DOHH2 (cell line): ENCODE results near the gene TMEM176B.

Source experiments
- EZH2phosphoT487 ChIP-seq: fragments of 200-600 bp; sonication (generic); IDR thresholded peaks from 2 replicates; pipeline ENCODE4 v1.6.1; 2017; ENCODE audit warnings: borderline replicate concordance, mild to moderate bottlenecking, antibody characterized with exemption, low read length, moderate library complexity, mixed read lengths
- TF ChIP-seq, protein P1 (sequence below): fragments of 200-600 bp; sonication (generic); IDR thresholded peaks from one replicate; pipeline ENCODE4 v1.5.1; 2014; ENCODE audit warnings: antibody characterized with exemption, mild to moderate bottlenecking, low read depth, low read length; ENCODE audit not compliant: poor library complexity, severe bottlenecking

- TF ChIP-seq, protein P1, sequence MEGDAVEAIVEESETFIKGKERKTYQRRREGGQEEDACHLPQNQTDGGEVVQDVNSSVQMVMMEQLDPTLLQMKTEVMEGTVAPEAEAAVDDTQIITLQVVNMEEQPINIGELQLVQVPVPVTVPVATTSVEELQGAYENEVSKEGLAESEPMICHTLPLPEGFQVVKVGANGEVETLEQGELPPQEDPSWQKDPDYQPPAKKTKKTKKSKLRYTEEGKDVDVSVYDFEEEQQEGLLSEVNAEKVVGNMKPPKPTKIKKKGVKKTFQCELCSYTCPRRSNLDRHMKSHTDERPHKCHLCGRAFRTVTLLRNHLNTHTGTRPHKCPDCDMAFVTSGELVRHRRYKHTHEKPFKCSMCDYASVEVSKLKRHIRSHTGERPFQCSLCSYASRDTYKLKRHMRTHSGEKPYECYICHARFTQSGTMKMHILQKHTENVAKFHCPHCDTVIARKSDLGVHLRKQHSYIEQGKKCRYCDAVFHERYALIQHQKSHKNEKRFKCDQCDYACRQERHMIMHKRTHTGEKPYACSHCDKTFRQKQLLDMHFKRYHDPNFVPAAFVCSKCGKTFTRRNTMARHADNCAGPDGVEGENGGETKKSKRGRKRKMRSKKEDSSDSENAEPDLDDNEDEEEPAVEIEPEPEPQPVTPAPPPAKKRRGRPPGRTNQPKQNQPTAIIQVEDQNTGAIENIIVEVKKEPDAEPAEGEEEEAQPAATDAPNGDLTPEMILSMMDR = no peak
- TF ChIP-seq EZH2phosphoT487 = no peak
Observed at GRCh38 chr7:150759479-150759878, 40.7 kb downstream of the TMEM176B start.
